ENCODE data around the gene IL6ST. TPM values are rescaled to one million over a fixed set of nuclear protein-coding genes. Genes with fewer than 3 reads are reported as not detected.

Gene IL6ST
- total RNA-seq (2013; cell fraction: nucleolus; rRNA removed): 246 and 249 TPM in 2 replicates
- total RNA-seq (2014; rRNA removed) (10.6 and 10.7 TPM in 2 replicates), total RNA-seq (2014; rRNA removed; fragmentation: Illumina TruSeq; extraction: Trizol) (17.2 and 20.9 TPM in 2 replicates), total RNA-seq (2021) (14.2 and 14.4 TPM in 2 replicates), polyA plus RNA-seq (2011; rRNA removed) (139 and 232 TPM in 2 replicates), polyA plus RNA-seq (2014; fragmentation: Illumina TruSeq; extraction: Trizol) (9.1 and 12.9 TPM in 2 replicates), polyA plus RNA-seq (2014; fragmentation: Nextera tagmentation; extraction: Ambion mirVana) (1 to 10 TPM; 1.5 to 1.8 TPM), polyA plus RNA-seq (2014; rRNA removed) (4.8 and 5.1 TPM in 2 replicates), polyA plus RNA-seq (2016; fragmentation: Nextera tagmentation; extraction: Ambion mirVana) (10 to 100 TPM; 13.0 to 13.8 TPM), polyA minus RNA-seq (2011; rRNA and poly(A)+ RNA removed) (311 and 430 TPM in 2 replicates), Bru-seq, nascent RNA (percentile 99 among the genes with signal in this experiment), BruChase-seq, experiment 1, labeled RNA remaining after a 6-hour chase (percentile 98 among the genes with signal in this experiment), BruChase-seq, experiment 2, labeled RNA remaining after a 2-hour chase (percentile 99 among the genes with signal in this experiment)
- polyA plus RNA-seq (2011; ENCODE audit: low read depth): 2.6 TPM
- polyA plus RNA-seq (2011; cell fraction: cytosol; rRNA removed): 64.4 and 71.0 TPM in 2 replicates
- polyA plus RNA-seq (2011; cell fraction: nucleus; rRNA removed): 91.8 and 137 TPM in 2 replicates
- polyA plus RNA-seq (2012): 5.5 and 6.8 TPM in 2 replicates
- polyA minus RNA-seq (2011; cell fraction: cytosol; rRNA and poly(A)+ RNA removed): 125 and 166 TPM in 2 replicates
- polyA minus RNA-seq (2011; cell fraction: nucleus; rRNA and poly(A)+ RNA removed): 130 and 132 TPM in 2 replicates
- long read RNA-seq, experiment 1, full-length matches to known transcripts: 13 of 20 reads
- long read RNA-seq, experiment 1, partial matches to known transcripts: 0 of 20 reads
- long read RNA-seq, experiment 1, other reads (novel, unspliced or antisense): 7 of 20 reads
- long read RNA-seq, experiment 2, full-length matches to known transcripts: 37 of 90 reads
- long read RNA-seq, experiment 2, partial matches to known transcripts: 13 of 90 reads
- long read RNA-seq, experiment 2, other reads (novel, unspliced or antisense): 40 of 90 reads

DNA sequence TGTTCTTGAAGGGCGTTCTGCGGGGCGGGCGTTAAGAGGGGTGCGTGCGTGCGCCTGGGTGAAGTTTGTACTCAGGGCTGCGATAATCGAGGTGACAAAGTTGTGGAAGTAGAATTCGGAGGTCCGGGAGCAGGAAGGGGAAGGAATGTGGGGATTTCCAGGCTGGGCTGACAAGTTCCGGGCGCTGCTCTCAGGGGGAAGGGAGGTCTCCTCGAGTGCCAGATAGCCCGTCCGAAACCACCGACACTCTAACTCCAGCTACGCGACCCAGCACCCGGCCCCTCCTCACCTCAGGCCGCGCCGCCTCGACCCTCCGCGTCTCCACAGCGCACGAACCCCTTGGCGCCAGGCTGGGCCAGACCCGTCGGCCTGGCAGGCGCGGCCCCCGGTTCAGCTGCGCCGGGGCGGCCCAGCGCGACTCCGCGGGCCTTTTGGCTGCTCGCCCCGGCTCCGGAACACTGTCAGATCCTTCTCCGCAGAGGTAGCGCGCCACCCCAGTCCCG lies at the start of gene IL6ST:
Gene IL6ST, minus strand, starts transcription at position 469 of the 503 bp plus-strand sequence. CDS start 18,685 bp downstream, outside the sequence.
- Histone ChIP-seq H3K79me2 (ENCODE audit: control insufficient read depth, insufficient read depth, low read length) (peaks cover 55% of the 10 kb centered on the region), H3K36me3 (ENCODE audit: control insufficient read depth in 2 of 2, insufficient read depth in 2 of 2, low read length in 1 of 2) (no peaks in the 10 kb centered on the region), H3K9ac (ENCODE audit: control insufficient read depth, insufficient read depth, low read length) (peak within 1 kb of the TSS; percentile 72), H3K9me3 (replicated peaks; ENCODE audit: control insufficient read depth, insufficient read depth, low read length) (no peaks in the 10 kb centered on the region), H3K4me2 (ENCODE audit: control insufficient read depth, insufficient read depth) (peak within 1 kb of the TSS; percentile 79), H3K4me3 (peak within 1 kb of the TSS; percentile 93), H3K27ac (ENCODE audit: control insufficient read depth, insufficient read depth) (peak within 1 kb of the TSS; percentile 93), H2AFZ (ENCODE audit: control insufficient read depth, low read depth, low read length) (peak within 1 kb of the TSS; percentile 78), H4K20me1 (ENCODE audit: control insufficient read depth, insufficient read depth) (no peaks in the 10 kb centered on the region), H3K4me1 (ENCODE audit: control insufficient read depth, insufficient read depth, low read length) (no peaks in the 10 kb centered on the region; the same call in none of the 2 replicates), H3K27me3 (replicated peaks in 1 of 2; ENCODE audit: control insufficient read depth in 2 of 2, insufficient read depth in 2 of 2, low read length in 1 of 2) (no peaks in the 10 kb centered on the region)
- under 1% methylated on average over 33 of the region's 48 CpGs for WGBS (ENCODE audit: insufficient coverage, insufficient replicate concordance, low lambda C conversion rate, missing lambda C conversion rate)
- in situ Hi-C loops (cut with MboI) (loop anchor here (5.0 to 10.0 kb wide), 3 partner anchors 63 to 1180 kb away; partner anchors contain the start of gene GPBP1), intact Hi-C loops (cut with micrococcal nuclease; ENCODE audit: unreplicated experiment) (loop anchor here (2.0 kb wide), 1 partner anchor 154 kb away; no protein-coding TSS in a partner anchor)
- ChIA-PET POLR2A (interaction anchor here (0.7 to 3.5 kb wide), 12 partner anchors 10 to 162 kb away, joined by 3 to 26 read pairs (median 6); no protein-coding TSS in a partner anchor), CTCF (interaction anchor here (0.8 to 3.8 kb wide), 8 partner anchors 17 to 206 kb away, joined by 3 to 12 read pairs (median 4); no protein-coding TSS in a partner anchor), SMC1A (ENCODE audit: uncharacterized antibody, unreplicated experiment) (interaction anchor here (1.1 to 7.6 kb wide), 10 partner anchors 13 to 100 kb away, joined by 3 to 89 read pairs (median 8); no protein-coding TSS in a partner anchor), RAD21 (ENCODE audit: unreplicated experiment) (interaction anchor here (0.8 to 11.5 kb wide), 21 partner anchors 10 to 692 kb away, joined by 3 to 77 read pairs (median 4); no protein-coding TSS in a partner anchor)
- ATAC-seq (peak; percentile 46), DNase-seq (ENCODE audit: low read depth, low spot score) (no peak), FAIRE-seq (no peak)
- no TSS peak for BruUV-seq (replicated peaks)
- no peak for TF ChIP-seq RAD21 (IDR thresholded peaks at IDR 0.05; ENCODE audit: insufficient read depth, low read depth, low read length)
- no peak for TF ChIP-seq YY1 (IDR thresholded peaks at IDR 0.05; ENCODE audit: low read depth, low read length)
- TF ChIP-seq FOXK2 (IDR thresholded peaks at IDR 0.05): no peak
- 0 out of 2 replicates have a peak, but pooled peaks have one; percentile 32 for TF ChIP-seq POLR2AphosphoS2 (IDR thresholded peaks at IDR 0.05; ENCODE audit: low read depth, low read length)
- TF ChIP-seq TCF12 (IDR thresholded peaks at IDR 0.05; ENCODE audit: low read depth, low read length): 0 out of 2 replicates have a peak, but pooled peaks have one; percentile 3
- TF ChIP-seq ATF7 (IDR thresholded peaks at IDR 0.05; ENCODE audit: low read depth): no peak
- TF ChIP-seq SMAD1 (IDR thresholded peaks at IDR 0.05; ENCODE audit: low read depth, partially characterized antibody): no peak
- TF ChIP-seq, protein P1, sequence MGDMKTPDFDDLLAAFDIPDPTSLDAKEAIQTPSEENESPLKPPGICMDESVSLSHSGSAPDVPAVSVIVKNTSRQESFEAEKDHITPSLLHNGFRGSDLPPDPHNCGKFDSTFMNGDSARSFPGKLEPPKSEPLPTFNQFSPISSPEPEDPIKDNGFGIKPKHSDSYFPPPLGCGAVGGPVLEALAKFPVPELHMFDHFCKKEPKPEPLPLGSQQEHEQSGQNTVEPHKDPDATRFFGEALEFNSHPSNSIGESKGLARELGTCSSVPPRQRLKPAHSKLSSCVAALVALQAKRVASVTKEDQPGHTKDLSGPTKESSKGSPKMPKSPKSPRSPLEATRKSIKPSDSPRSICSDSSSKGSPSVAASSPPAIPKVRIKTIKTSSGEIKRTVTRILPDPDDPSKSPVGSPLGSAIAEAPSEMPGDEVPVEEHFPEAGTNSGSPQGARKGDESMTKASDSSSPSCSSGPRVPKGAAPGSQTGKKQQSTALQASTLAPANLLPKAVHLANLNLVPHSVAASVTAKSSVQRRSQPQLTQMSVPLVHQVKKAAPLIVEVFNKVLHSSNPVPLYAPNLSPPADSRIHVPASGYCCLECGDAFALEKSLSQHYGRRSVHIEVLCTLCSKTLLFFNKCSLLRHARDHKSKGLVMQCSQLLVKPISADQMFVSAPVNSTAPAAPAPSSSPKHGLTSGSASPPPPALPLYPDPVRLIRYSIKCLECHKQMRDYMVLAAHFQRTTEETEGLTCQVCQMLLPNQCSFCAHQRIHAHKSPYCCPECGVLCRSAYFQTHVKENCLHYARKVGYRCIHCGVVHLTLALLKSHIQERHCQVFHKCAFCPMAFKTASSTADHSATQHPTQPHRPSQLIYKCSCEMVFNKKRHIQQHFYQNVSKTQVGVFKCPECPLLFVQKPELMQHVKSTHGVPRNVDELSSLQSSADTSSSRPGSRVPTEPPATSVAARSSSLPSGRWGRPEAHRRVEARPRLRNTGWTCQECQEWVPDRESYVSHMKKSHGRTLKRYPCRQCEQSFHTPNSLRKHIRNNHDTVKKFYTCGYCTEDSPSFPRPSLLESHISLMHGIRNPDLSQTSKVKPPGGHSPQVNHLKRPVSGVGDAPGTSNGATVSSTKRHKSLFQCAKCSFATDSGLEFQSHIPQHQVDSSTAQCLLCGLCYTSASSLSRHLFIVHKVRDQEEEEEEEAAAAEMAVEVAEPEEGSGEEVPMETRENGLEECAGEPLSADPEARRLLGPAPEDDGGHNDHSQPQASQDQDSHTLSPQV (IDR thresholded peaks at IDR 0.05): 0 out of 2 replicates have a peak, but pooled peaks have one; percentile 53
- TF ChIP-seq ZNF207 (IDR thresholded peaks at IDR 0.05; ENCODE audit: borderline replicate concordance): no peak
- peak; percentile 31; the same call in 1 of the 2 replicates for TF ChIP-seq RUNX3 (IDR thresholded peaks at IDR 0.05; ENCODE audit: low read length)
- TF ChIP-seq WRNIP1 (IDR thresholded peaks at IDR 0.05; ENCODE audit: borderline replicate concordance, low read depth, low read length): 0 out of 2 replicates have a peak, but pooled peaks have one; percentile 27
- TF ChIP-seq ZZZ3 (IDR thresholded peaks at IDR 0.05; ENCODE audit: control insufficient read depth, insufficient read length, low read depth): no peak
